ENCODE measurements around the gene NRIP2.

Gene NRIP2

GRCh38 chr12:2804393-2805142 is 30.3 kb downstream of the NRIP2 start:
- DNase-seq: no peak

DNA sequence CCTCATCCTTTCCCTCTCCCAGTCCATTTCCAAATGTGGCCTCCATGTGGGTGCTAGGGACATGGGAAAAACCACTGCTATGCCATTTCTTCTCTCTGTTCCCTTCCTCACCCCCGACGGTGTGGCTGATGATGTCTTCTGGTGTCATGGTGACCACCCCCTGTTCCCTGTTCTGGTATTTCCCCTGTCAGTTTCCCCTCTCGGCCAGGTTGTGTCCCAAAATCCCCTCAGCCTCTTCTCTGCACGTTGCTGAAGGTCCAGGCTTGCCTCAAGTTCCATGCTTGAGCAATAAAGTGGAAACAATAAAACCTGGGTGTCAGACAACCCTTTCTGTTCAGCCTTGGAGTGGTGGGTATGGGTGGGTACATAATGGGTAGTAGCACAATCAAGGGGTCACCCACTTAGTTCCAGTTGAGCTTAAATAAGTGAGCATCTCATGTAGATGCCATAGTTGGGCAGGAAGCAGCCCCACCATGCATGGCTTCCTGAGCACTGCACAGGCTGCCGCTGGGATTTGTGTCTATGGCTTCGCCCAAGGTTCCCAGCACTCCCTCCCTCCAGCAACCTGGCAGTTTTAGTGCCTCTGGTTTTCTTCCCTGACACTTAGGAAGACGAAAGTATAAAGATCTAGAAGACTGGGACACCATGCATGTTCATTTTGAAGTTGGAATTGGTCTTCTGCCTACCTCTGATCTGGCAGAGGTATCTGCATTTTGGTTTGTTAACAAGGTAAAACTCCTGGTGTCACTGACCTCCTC is 31.0 kb downstream of the NRIP2 start:
- no peak for DNase-seq

DNA sequence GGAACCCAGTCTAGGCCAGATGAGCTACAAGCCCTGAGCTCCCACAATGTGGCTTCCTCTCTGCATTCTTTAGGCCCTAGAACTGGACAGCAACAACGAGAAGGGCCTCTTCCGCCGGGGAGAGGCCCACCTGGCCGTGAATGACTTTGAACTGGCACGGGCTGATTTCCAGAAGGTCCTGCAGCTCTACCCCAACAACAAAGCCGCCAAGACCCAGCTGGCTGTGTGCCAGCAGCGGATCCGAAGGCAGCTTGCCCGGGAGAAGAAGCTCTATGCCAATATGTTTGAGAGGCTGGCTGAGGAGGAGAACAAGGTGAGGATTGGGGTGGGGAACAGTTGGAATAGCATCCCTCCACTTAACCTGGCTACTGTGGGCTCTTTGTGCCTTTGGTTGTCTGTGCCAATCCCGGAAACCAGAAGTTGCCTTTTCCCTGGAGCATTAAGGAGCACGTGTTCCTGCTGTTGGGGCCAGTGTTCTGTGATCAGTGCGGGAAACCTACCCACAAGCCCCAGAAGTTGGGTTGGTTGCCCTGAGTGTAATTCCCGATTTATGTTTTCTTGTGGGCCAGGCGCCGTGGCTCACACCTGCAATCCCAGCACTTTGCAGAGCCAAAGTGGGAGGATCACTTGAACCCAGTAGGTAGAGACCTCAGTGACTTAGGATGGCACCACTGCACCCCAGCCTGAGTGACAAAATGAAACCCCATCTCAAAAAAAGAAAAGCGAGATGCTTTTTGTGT is 33.6 kb downstream of the NRIP2 start:
- DNase-seq: no peak

DNA sequence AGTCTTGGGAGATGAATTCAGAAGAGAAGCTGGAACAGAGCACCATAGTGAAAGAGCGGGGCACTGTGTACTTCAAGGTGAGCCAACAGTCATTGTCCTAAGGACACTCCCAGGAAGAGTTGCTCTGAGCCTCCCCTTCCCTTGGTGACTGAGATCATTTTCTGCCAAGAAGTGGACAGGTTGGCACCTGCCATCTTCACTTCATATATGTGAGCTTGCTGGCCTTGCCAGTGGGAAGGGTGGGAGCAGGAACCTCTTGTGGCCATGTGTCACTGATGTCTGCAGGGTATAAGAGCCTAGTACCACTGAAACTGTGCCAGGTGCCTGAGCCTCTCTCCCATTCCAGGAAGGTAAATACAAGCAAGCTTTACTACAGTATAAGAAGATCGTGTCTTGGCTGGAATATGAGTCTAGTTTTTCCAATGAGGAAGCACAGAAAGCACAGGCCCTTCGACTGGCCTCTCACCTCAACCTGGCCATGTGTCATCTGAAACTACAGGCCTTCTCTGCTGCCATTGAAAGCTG is 34.7 kb downstream of the NRIP2 start:
- DNase-seq: no peak

GRCh38 chr12:2797721-2798418 is 37.0 kb downstream of the NRIP2 start:
- DNase-seq: no peak

GRCh38 chr12:2796187-2796666 is 38.6 kb downstream of the NRIP2 start:
- DNase-seq: peak in 1 of 2 experiments; percentile 25

- DNase-seq: peak; percentile 12 to 59
These were observed 39.3 kb downstream of the NRIP2 start for GRCh38 chr12:2795291-2796186.

DNA sequence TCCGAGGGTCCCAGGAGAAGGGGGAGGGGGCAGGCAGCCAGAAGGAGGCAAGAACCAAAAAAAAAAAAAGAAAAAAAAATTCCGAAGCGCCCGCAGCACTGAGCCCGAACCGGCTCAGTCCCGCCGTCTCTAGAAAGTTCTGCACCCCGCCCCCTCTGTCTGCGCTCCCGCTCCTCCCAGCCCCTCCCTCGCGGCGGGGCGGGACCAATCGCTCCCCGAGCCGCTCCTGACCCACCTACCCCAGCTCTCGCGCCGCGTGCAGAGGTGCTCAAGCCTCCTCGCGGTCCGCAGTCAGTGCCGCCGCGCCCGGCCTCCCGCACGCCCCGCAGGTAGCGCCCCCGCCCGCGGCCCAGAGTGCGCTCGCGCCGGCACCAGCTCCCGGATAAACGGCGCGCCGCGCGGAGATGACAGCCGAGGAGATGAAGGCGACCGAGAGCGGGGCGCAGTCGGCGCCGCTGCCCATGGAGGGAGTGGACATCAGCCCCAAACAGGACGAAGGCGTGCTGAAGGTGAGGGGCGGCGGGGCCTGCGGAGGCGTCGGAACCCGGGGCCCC is 40.0 kb downstream of the NRIP2 start, which contains the start of gene FKBP4:
FKBP4 (plus strand) TSS at position 235 of the 554 bp plus-strand sequence; CDS start at position 405, 170 bp downstream.
- DNase-seq: peak; percentile 68 to 74

DNA sequence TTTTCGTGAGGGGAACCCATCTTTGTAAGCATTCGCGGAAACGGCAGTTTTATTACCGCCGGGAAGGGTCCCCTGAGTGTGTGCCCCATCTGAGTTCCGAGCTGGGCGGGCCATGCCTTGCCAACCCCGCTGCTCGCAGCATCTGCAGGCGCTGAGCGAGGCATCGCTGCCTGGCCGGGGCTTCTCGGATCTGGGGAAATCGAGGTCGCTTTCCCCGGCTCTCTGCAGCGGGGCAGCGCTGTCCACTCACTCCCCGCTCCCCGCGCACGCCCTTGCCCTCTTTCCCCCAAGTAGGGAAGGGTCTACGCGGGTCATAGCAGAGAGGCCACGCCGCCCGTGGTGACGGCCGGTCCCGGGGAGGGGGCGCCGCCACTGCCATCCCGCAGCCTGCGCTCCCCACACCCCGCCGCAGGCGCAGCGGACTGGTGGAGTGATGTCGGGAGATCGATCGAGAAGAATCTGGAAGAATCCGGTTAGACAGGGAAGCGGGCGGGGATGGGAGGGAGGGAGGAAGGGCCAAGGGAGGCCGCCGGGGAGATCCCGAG is 40.6 kb downstream of the NRIP2 start:
- DNase-seq: no peak

DNA sequence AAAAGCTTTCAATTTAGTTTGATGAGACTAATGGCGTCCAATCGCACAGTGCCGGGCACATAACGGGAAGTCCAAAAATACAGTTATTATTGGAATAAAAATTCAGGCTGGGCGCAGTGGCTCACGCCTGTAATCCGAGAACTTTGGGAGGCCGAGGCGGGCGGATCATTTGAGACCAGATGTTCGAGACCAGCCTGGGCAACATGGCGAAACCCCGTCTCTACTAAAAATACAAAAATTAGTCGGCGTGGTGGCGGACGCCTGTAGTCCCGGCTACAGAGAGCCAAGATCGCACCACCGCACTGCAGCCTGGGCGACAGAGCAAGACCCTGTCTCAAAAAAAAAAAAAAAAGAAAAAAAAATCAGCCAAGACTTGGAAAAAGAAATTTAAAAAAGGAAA is 41.3 kb downstream of the NRIP2 start:
- no peak for DNase-seq

DNA sequence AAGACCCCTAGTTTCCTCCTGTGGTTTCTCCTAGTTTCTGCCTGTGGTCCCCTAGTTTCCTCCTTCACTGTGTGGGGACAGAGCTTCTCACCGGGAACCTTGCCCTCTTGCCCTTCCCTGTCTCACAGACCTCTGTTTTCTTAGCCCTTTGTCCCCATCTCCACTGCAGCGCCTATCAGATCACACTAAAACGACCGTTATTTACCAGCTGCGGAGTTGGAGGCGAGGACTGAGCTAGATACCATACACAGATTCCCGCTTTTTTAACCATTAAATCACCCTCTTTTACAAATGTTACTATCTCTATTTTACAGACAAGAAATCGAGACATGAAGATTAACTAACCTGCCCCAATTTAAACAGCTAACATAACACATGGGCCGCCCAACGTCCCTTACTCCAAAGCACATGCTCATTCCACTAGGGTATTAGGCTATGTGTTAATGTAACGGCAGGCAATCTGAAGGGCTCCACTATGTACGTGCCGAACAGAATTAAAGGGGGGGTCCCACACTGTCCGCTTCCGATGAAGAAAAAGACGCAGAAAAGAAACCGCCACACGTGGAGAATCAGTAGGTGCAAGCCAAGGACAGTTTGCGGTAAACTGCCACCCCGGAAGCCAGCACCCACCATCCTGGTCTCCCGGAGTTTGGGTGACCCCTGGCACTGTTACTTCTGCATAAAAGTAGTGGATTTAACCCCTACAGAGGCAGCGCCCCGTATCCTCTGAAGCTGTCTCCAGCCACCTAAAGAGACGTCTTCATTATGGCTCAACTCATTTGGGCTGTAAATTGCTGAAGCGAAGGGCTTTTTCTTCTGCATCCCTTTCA is 41.9 kb downstream of the NRIP2 start:
- DNase-seq: no peak

- no peak for DNase-seq
These were observed 43.7 kb downstream of the NRIP2 start for GRCh38 chr12:2791089-2791488.

- DNase-seq: no peak
These were observed 49.8 kb downstream of the NRIP2 start for GRCh38 chr12:2785017-2785416.

GRCh38 chr12:2783936-2784600 is 50.8 kb downstream of the NRIP2 start:
- DNase-seq: peak; percentile 44 to 66

DNA sequence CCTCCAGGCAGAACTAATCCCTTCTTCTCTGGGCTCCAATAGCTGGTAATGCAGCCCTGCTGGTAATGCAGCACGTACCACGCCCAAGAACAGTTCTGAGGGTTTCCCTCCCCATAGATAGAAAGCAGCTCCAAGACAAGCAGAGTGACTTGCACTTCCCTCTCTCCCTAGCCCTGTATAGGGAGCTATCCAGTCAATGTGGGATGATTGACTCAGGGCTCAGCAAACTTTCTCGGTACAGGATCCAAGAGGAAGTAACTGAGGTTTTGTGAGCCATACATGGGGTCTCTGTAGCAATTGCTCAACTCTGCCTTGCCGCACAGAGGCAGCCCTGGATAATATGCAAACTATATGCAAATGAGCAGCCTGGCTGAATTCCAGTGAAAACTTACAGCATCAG is 55.6 kb downstream of the NRIP2 start:
- peak; percentile 23 to 75 for DNase-seq

- no peak for DNase-seq
These were observed 58.6 kb downstream of the NRIP2 start for GRCh38 chr12:2776129-2776806.

DNA sequence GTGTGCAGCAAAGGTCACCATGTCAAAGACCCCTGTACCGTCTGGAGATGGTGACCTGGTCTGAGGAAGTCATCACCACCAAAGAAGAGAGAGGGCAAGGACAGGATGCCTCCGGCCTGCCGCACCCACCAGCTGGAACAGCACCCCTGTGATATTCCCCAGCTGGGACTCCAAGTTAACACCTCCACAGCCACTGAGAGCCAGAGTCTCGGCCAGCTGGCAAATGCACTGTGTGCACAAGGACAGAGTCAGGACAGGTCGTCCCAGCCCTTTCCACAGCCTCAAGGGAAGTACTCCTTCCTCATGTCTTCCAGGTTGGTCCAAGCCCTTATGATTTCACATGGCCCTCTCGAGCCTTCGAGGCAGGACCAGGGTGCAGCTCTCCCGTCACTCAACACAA is 59.4 kb downstream of the NRIP2 start:
- no peak for DNase-seq

Measured in NCI-H524 (cell line).